Breast epithelium (tissue), 4 donors: ENCODE measurements around the gene ZMIZ1. TPM values are rescaled to one million over a fixed set of nuclear protein-coding genes. Genes with fewer than 3 reads are reported as not detected.

Experiments
- DNase-seq, 2 donors: peaks; one replicate each; pipeline ENCODE4 v3.0.0-alpha.2; 2019; ENCODE audit warnings: low spot score in 2 of 2
- H3K27ac ChIP-seq, 2 donors: fragments of 200-600 bp; sonication (generic) in 1 of 2; one replicate each; pipeline ENCODE4 v1.5.1; 2016 to 2019; ENCODE audit warnings: mild to moderate bottlenecking in 1 of 2
- H3K27me3 ChIP-seq, 2 donors: fragments of 200-600 bp; sonication (generic) in 1 of 2; one replicate each; pipeline versions ENCODE4 v1.5.1 to v1.6.0; 2017 to 2019; ENCODE audit warnings: control low read depth in 1 of 2, mild to moderate bottlenecking in 1 of 2
- H3K36me3 ChIP-seq: fragments of 200-600 bp; one replicate; pipeline ENCODE4 v1.5.1; 2019
- H3K4me1 ChIP-seq, 2 donors: fragments of 200-600 bp; sonication (generic); one replicate each; pipeline ENCODE4 v1.5.1; 2016 to 2019; ENCODE audit warnings: control low read depth in 1 of 2
- H3K4me3 ChIP-seq, 3 donors: fragments of 200-600 bp; sonication (generic); 1 replicate in 2 of 3; 2 replicates in 1 of 3; pipeline ENCODE4 v1.5.1; 2016 to 2019; ENCODE audit warnings: mild to moderate bottlenecking in 3 of 3, moderate library complexity in 2 of 3
- H3K9me3 ChIP-seq, 2 donors: fragments of 200-600 bp; sonication (generic) in 1 of 2; one replicate each; pipeline ENCODE4 v1.5.1; 2016 to 2019; ENCODE audit warnings: control low read depth in 1 of 2
- CTCF ChIP-seq, 3 donors: fragments of 450-650 bp; IDR thresholded peaks; one replicate each; pipeline ENCODE4 v1.5.1; 2016 to 2017; ENCODE audit warnings: antibody characterized with exemption in 3 of 3, mild to moderate bottlenecking in 3 of 3, moderate library complexity in 3 of 3
- POLR2A ChIP-seq: fragments of 450-650 bp; IDR thresholded peaks from one replicate; pipeline ENCODE4 v1.6.1; 2016; ENCODE audit warnings: antibody characterized with exemption, mild to moderate bottlenecking, moderate library complexity
- POLR2AphosphoS5 ChIP-seq, 3 donors: sonication (generic); formaldehyde crosslinking; IDR thresholded peaks; one replicate each; pipeline ENCODE4 v1.6.1; 2017; ENCODE audit warnings: antibody characterized with exemption in 3 of 3
- intact Hi-C: fragments of 100-400 bp; cut with DNase I; formaldehyde crosslinking; loops from one replicate; pipeline ENCODE4 v1.15.1; 2023; ENCODE audit warnings: low total_unique reads
- total RNA-seq, 3 donors: library from RNA; depleted of rRNA; stranded (reverse); fragments of >200 nt; gene quantifications; one replicate each; pipeline ENCODE4 v1.1.0, GENCODE V29; 2016

ZMIZ1 gene
- total RNA-seq, 3 donors from 2014 or later = 34.4 to 63.7 (median 39.8) TPM

- Histone ChIP-seq H3K4me1 (peaks cover 0 to 9% of the 10 kb centered on the region in 2 donors), H3K27ac (peak overlapping the region in 1 of 2 donors; percentile 32), H3K27me3 (no peaks in the 10 kb centered on the region), H3K9me3 (no peaks in the 10 kb centered on the region), H3K36me3 (peaks cover 7% of the 10 kb centered on the region), H3K4me3 (no peak overlapping the region)
- intact Hi-C loops = no loop called here
- no peak for TF ChIP-seq POLR2A
- no peak for TF ChIP-seq CTCF (IDR thresholded peaks at IDR 0.05)
- no peak for TF ChIP-seq POLR2AphosphoS5 (IDR thresholded peaks at IDR 0.05)
- no peak for DNase-seq
These were observed 219.4 kb downstream of the ZMIZ1 start for GRCh38 chr10:79287973-79288723.

GRCh38 chr10:79289801-79290200 lies 221.0 kb downstream of the ZMIZ1 start:
- DNase-seq = no peak
- H3K27ac ChIP-seq = peak overlapping the region in 1 of 2 donors; percentile 32
- H3K4me1 ChIP-seq = peaks cover 0 to 9% of the 10 kb centered on the region in 2 donors
- intact Hi-C loops = no loop called here
- peaks cover 14% of the 10 kb centered on the region for H3K36me3 ChIP-seq
- no peaks in the 10 kb centered on the region for H3K9me3 ChIP-seq
- no peak overlapping the region for H3K4me3 ChIP-seq
- no peaks in the 10 kb centered on the region for H3K27me3 ChIP-seq
- TF ChIP-seq POLR2A = no peak

GRCh38 chr10:79292026-79292766 lies 223.4 kb downstream of the ZMIZ1 start:
- H3K4me1 ChIP-seq = no peaks in the 10 kb centered on the region
- no peak overlapping the region for H3K27ac ChIP-seq
- no peak for DNase-seq
- peaks cover 14% of the 10 kb centered on the region for H3K36me3 ChIP-seq
- TF ChIP-seq POLR2A (no peak), CTCF (IDR thresholded peaks at IDR 0.05) (no peak), POLR2AphosphoS5 (IDR thresholded peaks at IDR 0.05) (no peak)
- no peak overlapping the region for H3K4me3 ChIP-seq
- intact Hi-C loops = no loop called here
- H3K9me3 ChIP-seq = no peaks in the 10 kb centered on the region
- no peaks in the 10 kb centered on the region for H3K27me3 ChIP-seq

GRCh38 chr10:79292891-79293746 lies 224.4 kb downstream of the ZMIZ1 start:
- TF ChIP-seq POLR2A = no peak
- TF ChIP-seq CTCF (IDR thresholded peaks at IDR 0.05) = no peak
- no peak for TF ChIP-seq POLR2AphosphoS5 (IDR thresholded peaks at IDR 0.05)
- H3K27me3 ChIP-seq = no peaks in the 10 kb centered on the region
- H3K36me3 ChIP-seq = peaks cover 14% of the 10 kb centered on the region
- H3K4me3 ChIP-seq = no peak overlapping the region
- H3K4me1 ChIP-seq = no peaks in the 10 kb centered on the region
- H3K27ac ChIP-seq = no peak overlapping the region
- DNase-seq = no peak
- intact Hi-C loops = no loop called here
- no peaks in the 10 kb centered on the region for H3K9me3 ChIP-seq

- intact Hi-C loops = no loop called here
- no peak overlapping the region for H3K4me3 ChIP-seq
- peaks cover 14% of the 10 kb centered on the region for H3K36me3 ChIP-seq
- H3K27me3 ChIP-seq = no peaks in the 10 kb centered on the region
- H3K9me3 ChIP-seq = no peaks in the 10 kb centered on the region
- TF ChIP-seq CTCF (IDR thresholded peaks at IDR 0.05) = no peak
- TF ChIP-seq POLR2A = no peak
- no peak for TF ChIP-seq POLR2AphosphoS5 (IDR thresholded peaks at IDR 0.05)
- H3K27ac ChIP-seq = peak overlapping the region in 1 of 2 donors; percentile 43
- no peak for DNase-seq
- no peaks in the 10 kb centered on the region for H3K4me1 ChIP-seq
These were observed 225.2 kb downstream of the ZMIZ1 start for GRCh38 chr10:79293841-79294581.
